ENCODE results near the gene UGT2B11.

DNA sequence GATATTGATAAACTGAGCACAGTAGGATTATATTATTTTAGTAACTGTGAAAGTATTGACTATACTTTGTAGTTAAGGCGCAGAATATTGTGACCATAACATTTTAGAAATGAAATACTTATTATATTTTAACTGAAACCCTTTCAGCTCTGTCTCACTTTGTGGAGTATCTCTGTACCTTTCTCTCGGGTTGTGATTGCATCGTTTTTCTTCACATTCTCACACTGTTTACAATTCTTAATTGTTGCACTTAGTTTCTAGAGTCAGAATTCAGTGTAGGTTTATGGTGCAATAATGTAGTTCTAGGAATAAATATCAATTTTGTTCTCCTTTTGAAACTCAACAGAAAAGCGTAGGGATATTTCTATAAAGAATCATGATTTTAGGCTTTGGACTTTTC lies 60.5 kb downstream of the UGT2B11 start:
- TF ChIP-seq, protein P1, sequence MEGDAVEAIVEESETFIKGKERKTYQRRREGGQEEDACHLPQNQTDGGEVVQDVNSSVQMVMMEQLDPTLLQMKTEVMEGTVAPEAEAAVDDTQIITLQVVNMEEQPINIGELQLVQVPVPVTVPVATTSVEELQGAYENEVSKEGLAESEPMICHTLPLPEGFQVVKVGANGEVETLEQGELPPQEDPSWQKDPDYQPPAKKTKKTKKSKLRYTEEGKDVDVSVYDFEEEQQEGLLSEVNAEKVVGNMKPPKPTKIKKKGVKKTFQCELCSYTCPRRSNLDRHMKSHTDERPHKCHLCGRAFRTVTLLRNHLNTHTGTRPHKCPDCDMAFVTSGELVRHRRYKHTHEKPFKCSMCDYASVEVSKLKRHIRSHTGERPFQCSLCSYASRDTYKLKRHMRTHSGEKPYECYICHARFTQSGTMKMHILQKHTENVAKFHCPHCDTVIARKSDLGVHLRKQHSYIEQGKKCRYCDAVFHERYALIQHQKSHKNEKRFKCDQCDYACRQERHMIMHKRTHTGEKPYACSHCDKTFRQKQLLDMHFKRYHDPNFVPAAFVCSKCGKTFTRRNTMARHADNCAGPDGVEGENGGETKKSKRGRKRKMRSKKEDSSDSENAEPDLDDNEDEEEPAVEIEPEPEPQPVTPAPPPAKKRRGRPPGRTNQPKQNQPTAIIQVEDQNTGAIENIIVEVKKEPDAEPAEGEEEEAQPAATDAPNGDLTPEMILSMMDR (optimal IDR thresholded peaks at IDR 0.05 in 1 of 3, IDR thresholded peaks at IDR 0.05 in 1 of 3, conservative IDR thresholded peaks at IDR 0.05 in 1 of 3; ENCODE audit: extremely low read depth in 1 of 3, insufficient read depth in 2 of 3, low read length in 3 of 3): no peak
- no peak for TF ChIP-seq EZH2 (IDR thresholded peaks at IDR 0.05; ENCODE audit: low read length)

Measured in keratinocyte (primary cell).